Measurements from ENCODE around the gene CRAT.

The CRAT gene

GRCh38 chr9:129058965-129059795 lies 51.4 kb downstream of the CRAT start:
- DNase-seq, result no peak

- no peak for DNase-seq
Observed at GRCh38 chr9:129054163-129054851, 56.3 kb downstream of the CRAT start.

GRCh38 chr9:129053020-129053419 lies 57.6 kb downstream of the CRAT start:
- DNase-seq, result no peak

GRCh38 chr9:129052592-129052991 lies 58.0 kb downstream of the CRAT start:
- no peak for DNase-seq

All from NCI-H1930 (cell line).